ENCODE measurements around the gene DNAJC5G. TPM values are rescaled to one million over a fixed set of nuclear protein-coding genes. Genes with fewer than 3 reads are reported as not detected.

Gene DNAJC5G
- total and polyA plus RNA-seq, 2 of the 13 experiments (the other 11 are each of a cell fraction or from before 2014, with no cell fraction given) = 0.05 TPM; not detected in 1

- TF ChIP-seq ARID3A (IDR thresholded peaks at IDR 0.05; ENCODE audit: low read depth, low read length) (peak; percentile 44; the same call in 1 of the 2 replicates), HDAC1 (CRISPR knock-in tag; IDR thresholded peaks at IDR 0.05) (peak; percentile 93), ZSCAN21 (CRISPR knock-in tag; IDR thresholded peaks at IDR 0.05; ENCODE audit: borderline replicate concordance) (peak; percentile 97), MEIS1 (CRISPR knock-in tag; IDR thresholded peaks at IDR 0.05; ENCODE audit: borderline replicate concordance) (no peak), ZNF512B (CRISPR knock-in tag; IDR thresholded peaks at IDR 0.05; ENCODE audit: borderline replicate concordance) (no peak), RFXANK (CRISPR knock-in tag; IDR thresholded peaks at IDR 0.05) (0 out of 2 replicates have a peak, but pooled peaks have one; percentile 26), ZNF280B (CRISPR knock-in tag; IDR thresholded peaks at IDR 0.05; ENCODE audit: borderline replicate concordance) (peak; percentile 94), PRMT3 (CRISPR knock-in tag; IDR thresholded peaks at IDR 0.05; ENCODE audit: borderline replicate concordance, low read depth) (no peak), ZHX1 (CRISPR knock-in tag; IDR thresholded peaks at IDR 0.05; ENCODE audit: low read depth) (peak; percentile 75; the same call in 1 of the 2 replicates), HNF1A (IDR thresholded peaks at IDR 0.05; ENCODE audit: low read depth) (no peak), HNF1A (CRISPR knock-in tag; IDR thresholded peaks at IDR 0.05; ENCODE audit: borderline replicate concordance) (no peak), ATM (IDR thresholded peaks at IDR 0.05; ENCODE audit: borderline replicate concordance) (no peak), HOXA3 (CRISPR knock-in tag; IDR thresholded peaks at IDR 0.05) (peak; percentile 84)
Observed at GRCh38 chr2:27322766-27323595, 47.7 kb downstream of the DNAJC5G start, which contains the start of gene MPV17 (continued).
